ENCODE data around the gene DYNLT2. TPM values are rescaled to one million over a fixed set of nuclear protein-coding genes. Genes with fewer than 3 reads are reported as not detected.
A peak's percentile ranks its signal among the peaks of the same experiment; 100 is the strongest.

DYNLT2 gene
- total and polyA plus RNA-seq, 2 of the 13 experiments (the other 11 are each of a cell fraction or from before 2014, with no cell fraction given), result 2.1 to 4.3 TPM

DNA sequence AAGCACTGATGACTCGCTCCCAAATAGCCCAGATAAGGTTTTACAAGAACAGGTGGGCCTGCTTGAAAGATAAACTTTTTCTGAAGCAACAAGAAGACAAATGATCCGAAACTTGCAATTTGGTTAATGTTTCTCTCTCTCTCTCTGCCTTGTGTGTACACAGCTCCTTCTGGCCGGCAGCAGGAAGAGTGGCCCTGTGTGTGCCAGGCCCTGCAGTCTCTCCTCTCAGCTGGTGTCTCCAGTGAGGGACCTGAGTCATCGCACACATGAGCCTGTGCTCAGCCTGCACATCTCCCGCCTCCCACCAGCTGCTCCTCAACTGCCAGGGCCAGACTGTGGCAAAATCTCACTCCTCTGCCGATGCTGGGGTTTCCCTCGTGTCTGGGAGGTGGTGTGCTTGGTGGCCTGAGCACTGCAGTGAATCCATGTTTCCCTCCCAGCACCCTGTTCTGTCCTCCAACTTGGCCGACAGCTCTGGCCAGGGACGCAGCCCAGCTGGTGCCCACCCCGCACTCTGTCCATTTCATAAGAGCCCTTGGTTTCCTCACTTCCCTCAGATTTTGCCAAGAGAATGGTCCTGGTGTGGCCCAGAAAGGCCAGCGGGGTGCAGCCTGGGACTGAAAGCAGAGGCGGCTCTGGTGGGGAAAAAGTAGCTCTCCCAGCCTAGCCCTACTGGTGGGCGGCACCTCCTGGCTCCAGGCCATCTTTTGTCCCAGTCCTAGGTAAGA is 49.5 kb upstream of the DYNLT2 start (continued):
- TF ChIP-seq PAXIP1 (CRISPR knock-in tag; conservative IDR thresholded peaks at IDR 0.05), result peak; percentile 86
- TF ChIP-seq ZNF768 (CRISPR knock-in tag; IDR thresholded peaks at IDR 0.05), result peak; percentile 60
- TF ChIP-seq SALL1 (CRISPR knock-in tag; IDR thresholded peaks at IDR 0.05), result peak; percentile 90
- peak; percentile 91 for TF ChIP-seq XRCC5 (optimal IDR thresholded peaks at IDR 0.05; ENCODE audit: low read length)
- peak; percentile 78; the same call in 1 of the 2 replicates for TF ChIP-seq MYC (CRISPR knock-in tag; IDR thresholded peaks at IDR 0.05; ENCODE audit: borderline replicate concordance)
- no peak for TF ChIP-seq ZNF577 (CRISPR knock-in tag; IDR thresholded peaks at IDR 0.05; ENCODE audit: borderline replicate concordance, low read depth)
- TF ChIP-seq, protein P1, sequence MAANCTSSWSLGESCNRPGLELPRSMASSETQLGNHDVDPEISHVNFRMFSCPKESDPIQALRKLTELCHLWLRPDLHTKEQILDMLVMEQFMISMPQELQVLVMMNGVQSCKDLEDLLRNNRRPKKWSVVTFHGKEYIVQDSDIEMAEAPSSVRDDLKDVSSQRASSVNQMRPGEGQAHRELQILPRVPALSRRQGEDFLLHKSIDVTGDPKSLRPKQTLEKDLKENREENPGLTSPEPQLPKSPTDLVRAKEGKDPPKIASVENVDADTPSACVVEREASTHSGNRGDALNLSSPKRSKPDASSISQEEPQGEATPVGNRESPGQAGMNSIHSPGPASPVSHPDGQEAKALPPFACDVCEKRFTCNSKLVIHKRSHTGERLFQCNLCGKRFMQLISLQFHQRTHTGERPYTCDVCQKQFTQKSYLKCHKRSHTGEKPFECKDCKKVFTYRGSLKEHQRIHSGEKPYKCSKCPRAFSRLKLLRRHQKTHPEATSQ (CRISPR knock-in tag; IDR thresholded peaks at IDR 0.05; ENCODE audit: borderline replicate concordance), result peak; percentile 49; the same call in 1 of the 2 replicates
- no peak for TF ChIP-seq TCF12 (IDR thresholded peaks at IDR 0.05)
- peak; percentile 36; the same call in 1 of the 2 replicates for TF ChIP-seq TCF12 (CRISPR knock-in tag; IDR thresholded peaks at IDR 0.05)
- TF ChIP-seq CBX5 (CRISPR knock-in tag; IDR thresholded peaks at IDR 0.05; ENCODE audit: borderline replicate concordance), result peak; percentile 94; the same call in 1 of the 2 replicates
- peak; percentile 21; the same call in 1 of the 2 replicates for TF ChIP-seq DR1 (CRISPR knock-in tag; IDR thresholded peaks at IDR 0.05)
- TF ChIP-seq YEATS2 (CRISPR knock-in tag; IDR thresholded peaks at IDR 0.05; ENCODE audit: borderline replicate concordance), result peak; percentile 25; the same call in 1 of the 2 replicates
- no peak for TF ChIP-seq TRAFD1 (CRISPR knock-in tag; IDR thresholded peaks at IDR 0.05; ENCODE audit: borderline replicate concordance)
- TF ChIP-seq NFKBIZ (CRISPR knock-in tag; IDR thresholded peaks at IDR 0.05), result peak; percentile 28; the same call in 1 of the 2 replicates
- peak; percentile 99 for TF ChIP-seq ZNF292 (CRISPR knock-in tag; IDR thresholded peaks at IDR 0.05; ENCODE audit: borderline replicate concordance, low read depth)
- TF ChIP-seq PTBP1 (IDR thresholded peaks at IDR 0.05; ENCODE audit: low read depth, low read length, poor library complexity, severe bottlenecking), result peak; percentile 83
- peak; percentile 78; the same call in 1 of the 2 replicates for TF ChIP-seq FOXJ3 (CRISPR knock-in tag; IDR thresholded peaks at IDR 0.05; ENCODE audit: borderline replicate concordance)
- TF ChIP-seq MXI1 (IDR thresholded peaks at IDR 0.05; ENCODE audit: borderline replicate concordance, low read depth, low read length), result peak; percentile 83; the same call in 2 of the 3 replicates
- TF ChIP-seq, protein P2, sequence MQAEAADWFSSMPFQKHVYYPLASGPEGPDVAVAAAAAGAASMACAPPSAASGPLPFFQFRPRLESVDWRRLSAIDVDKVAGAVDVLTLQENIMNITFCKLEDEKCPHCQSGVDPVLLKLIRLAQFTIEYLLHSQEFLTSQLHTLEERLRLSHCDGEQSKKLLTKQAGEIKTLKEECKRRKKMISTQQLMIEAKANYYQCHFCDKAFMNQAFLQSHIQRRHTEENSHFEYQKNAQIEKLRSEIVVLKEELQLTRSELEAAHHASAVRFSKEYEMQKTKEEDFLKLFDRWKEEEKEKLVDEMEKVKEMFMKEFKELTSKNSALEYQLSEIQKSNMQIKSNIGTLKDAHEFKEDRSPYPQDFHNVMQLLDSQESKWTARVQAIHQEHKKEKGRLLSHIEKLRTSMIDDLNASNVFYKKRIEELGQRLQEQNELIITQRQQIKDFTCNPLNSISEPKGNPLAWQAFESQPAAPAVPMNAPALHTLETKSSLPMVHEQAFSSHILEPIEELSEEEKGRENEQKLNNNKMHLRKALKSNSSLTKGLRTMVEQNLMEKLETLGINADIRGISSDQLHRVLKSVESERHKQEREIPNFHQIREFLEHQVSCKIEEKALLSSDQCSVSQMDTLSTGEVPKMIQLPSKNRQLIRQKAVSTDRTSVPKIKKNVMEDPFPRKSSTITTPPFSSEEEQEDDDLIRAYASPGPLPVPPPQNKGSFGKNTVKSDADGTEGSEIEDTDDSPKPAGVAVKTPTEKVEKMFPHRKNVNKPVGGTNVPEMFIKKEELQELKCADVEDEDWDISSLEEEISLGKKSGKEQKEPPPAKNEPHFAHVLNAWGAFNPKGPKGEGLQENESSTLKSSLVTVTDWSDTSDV (CRISPR knock-in tag; IDR thresholded peaks at IDR 0.05), result peak; percentile 96

Data from HepG2 (cell line).